Gastrocnemius medialis (tissue), 4 donors: ENCODE results near the gene TMEM213. TPM values are rescaled to one million over a fixed set of nuclear protein-coding genes. Genes with fewer than 3 reads are reported as not detected.

Source experiments
- ATAC-seq, 2 donors: fragments of 150-250 bp; one replicate each; pipeline ENCODE4 v1.9.1; 2016
- DNase-seq, 2 donors: peaks; one replicate each; pipeline ENCODE4 v3.0.0-alpha.2; 2019
- H3K27ac ChIP-seq, 4 donors: fragments of 200-600 bp; sonication (generic); 1 replicate in 1 of 4; 2 replicates in 3 of 4; pipeline ENCODE4 v1.5.1; 2016 to 2018; ENCODE audit warnings: mild to moderate bottlenecking in 2 of 4, moderate library complexity in 1 of 4
- H3K27me3 ChIP-seq, 3 donors: fragments of 200-600 bp; sonication (generic) in 2 of 3; 1 replicate in 1 of 3; 2 replicates in 2 of 3; pipeline versions ENCODE4 v1.5.1 to v1.6.0; 2016 to 2019; ENCODE audit warnings: mild to moderate bottlenecking in 1 of 3, moderate library complexity in 1 of 3
- H3K36me3 ChIP-seq, 2 donors: fragments of 200-600 bp; sonication (generic) in 1 of 2; one replicate each; pipeline ENCODE4 v1.5.1; 2017 to 2018
- H3K4me1 ChIP-seq, 2 donors: fragments of 200-600 bp; sonication (generic) in 1 of 2; one replicate each; pipeline ENCODE4 v1.5.1; 2016 to 2017; ENCODE audit warnings: mild to moderate bottlenecking in 2 of 2
- H3K4me3 ChIP-seq, 4 donors: fragments of 200-600 bp; sonication (generic) in 3 of 4; 1 replicate in 1 of 4; 2 replicates in 3 of 4; pipeline ENCODE4 v1.5.1; 2016 to 2019; ENCODE audit warnings: mild to moderate bottlenecking in 2 of 4
- H3K9me3 ChIP-seq, 3 donors: fragments of 200-600 bp; sonication (generic) in 2 of 3; 1 replicate in 1 of 3; 2 replicates in 2 of 3; pipeline ENCODE4 v1.5.1; 2016 to 2019
- POLR2A ChIP-seq, 2 donors: fragments of 450-650 bp; IDR thresholded peaks; one replicate each; pipeline ENCODE4 v1.6.1; 2017; ENCODE audit warnings: antibody characterized with exemption in 2 of 2, mild to moderate bottlenecking in 2 of 2, moderate library complexity in 2 of 2
- in situ Hi-C, 4 donors: fragments of 200-750 bp; cut with MboI; loops; one replicate each; pipeline versions ENCODE4 v1.15.0 to v1.8.0; 2017; ENCODE audit warnings: low sequenced_read_pairs in 4 of 4
- intact Hi-C: fragments of 100-400 bp; cut with DNase I; formaldehyde crosslinking; loops from one replicate; pipeline ENCODE4 v1.15.1; 2023; ENCODE audit warnings: low total_unique reads
- total RNA-seq, 4 donors: library from RNA; depleted of rRNA; stranded (reverse); fragments of >200 nt; gene quantifications; one replicate each; pipeline versions ENCODE4 v1.1.0 to v1.2.3, GENCODE V29; 2016
- TF ChIP-seq, protein P1 (sequence below), 5 experiments: fragments of 450-650 bp in 3 of 5; fragments of 200-600 bp in 2 of 5; sonication (generic) in 2 of 5; IDR thresholded peaks in 4 of 5; conservative IDR thresholded peaks in 1 of 5; 1 replicate in 4 of 5; 2 replicates in 1 of 5; pipeline ENCODE4 v1.5.1; 2016 to 2019; ENCODE audit warnings: antibody characterized with exemption in 5 of 5, mild to moderate bottlenecking in 3 of 5, moderate library complexity in 3 of 5

TMEM213 gene
- total RNA-seq, 4 donors from 2014 or later: not detected

- Histone ChIP-seq H3K4me3 (no peak overlapping the region), H3K27me3 (no peaks in the 10 kb centered on the region), H3K9me3 (no peaks in the 10 kb centered on the region), H3K27ac (no peak overlapping the region), H3K36me3 (no peaks in the 10 kb centered on the region), H3K4me1 (no peaks in the 10 kb centered on the region)
- intact Hi-C loops (no loop called here), in situ Hi-C loops (no loop called here)
- ATAC-seq (no peak), DNase-seq (no peak)
- TF ChIP-seq, protein P1, sequence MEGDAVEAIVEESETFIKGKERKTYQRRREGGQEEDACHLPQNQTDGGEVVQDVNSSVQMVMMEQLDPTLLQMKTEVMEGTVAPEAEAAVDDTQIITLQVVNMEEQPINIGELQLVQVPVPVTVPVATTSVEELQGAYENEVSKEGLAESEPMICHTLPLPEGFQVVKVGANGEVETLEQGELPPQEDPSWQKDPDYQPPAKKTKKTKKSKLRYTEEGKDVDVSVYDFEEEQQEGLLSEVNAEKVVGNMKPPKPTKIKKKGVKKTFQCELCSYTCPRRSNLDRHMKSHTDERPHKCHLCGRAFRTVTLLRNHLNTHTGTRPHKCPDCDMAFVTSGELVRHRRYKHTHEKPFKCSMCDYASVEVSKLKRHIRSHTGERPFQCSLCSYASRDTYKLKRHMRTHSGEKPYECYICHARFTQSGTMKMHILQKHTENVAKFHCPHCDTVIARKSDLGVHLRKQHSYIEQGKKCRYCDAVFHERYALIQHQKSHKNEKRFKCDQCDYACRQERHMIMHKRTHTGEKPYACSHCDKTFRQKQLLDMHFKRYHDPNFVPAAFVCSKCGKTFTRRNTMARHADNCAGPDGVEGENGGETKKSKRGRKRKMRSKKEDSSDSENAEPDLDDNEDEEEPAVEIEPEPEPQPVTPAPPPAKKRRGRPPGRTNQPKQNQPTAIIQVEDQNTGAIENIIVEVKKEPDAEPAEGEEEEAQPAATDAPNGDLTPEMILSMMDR (IDR thresholded peaks at IDR 0.05 in 4 of 5, conservative IDR thresholded peaks at IDR 0.05 in 1 of 5): no peak
- no peak for TF ChIP-seq POLR2A (IDR thresholded peaks at IDR 0.05)
These were observed 25.2 kb downstream of the TMEM213 start for GRCh38 chr7:138822867-138823535.

GRCh38 chr7:138825049-138825721 lies 27.4 kb downstream of the TMEM213 start:
- intact Hi-C loops: no loop called here
- no peak overlapping the region for H3K27ac ChIP-seq
- TF ChIP-seq POLR2A (IDR thresholded peaks at IDR 0.05): no peak
- TF ChIP-seq, protein P1 (IDR thresholded peaks at IDR 0.05 in 4 of 5, conservative IDR thresholded peaks at IDR 0.05 in 1 of 5): no peak

DNA sequence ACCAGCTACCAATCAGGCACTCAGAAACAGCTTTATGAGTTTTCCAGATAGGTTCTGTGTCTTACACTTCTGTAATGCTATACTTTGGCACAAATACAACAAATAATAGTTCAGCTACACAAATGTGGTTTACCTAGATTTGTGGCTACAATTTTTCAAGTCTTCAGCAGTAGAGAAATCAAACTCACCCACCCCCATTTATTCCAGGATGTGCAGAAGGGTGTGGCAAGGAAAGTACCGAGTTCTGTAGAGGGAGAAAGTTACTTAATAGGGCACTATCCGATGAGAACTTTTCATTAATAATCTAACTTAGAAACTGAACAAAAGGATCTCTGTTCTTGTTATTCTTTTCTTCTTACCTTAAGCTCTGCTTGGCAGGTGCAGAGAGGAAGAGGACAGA lies 30.5 kb downstream of the TMEM213 start:
- intact Hi-C loops (no loop called here), in situ Hi-C loops (no loop called here)
- ATAC-seq: no peak
- Histone ChIP-seq H3K9me3 (no peaks in the 10 kb centered on the region), H3K4me3 (no peak overlapping the region), H3K36me3 (no peaks in the 10 kb centered on the region), H3K27ac (no peak overlapping the region), H3K27me3 (no peaks in the 10 kb centered on the region), H3K4me1 (no peaks in the 10 kb centered on the region)
- no peak for DNase-seq
- TF ChIP-seq, protein P1 (IDR thresholded peaks at IDR 0.05 in 4 of 5, conservative IDR thresholded peaks at IDR 0.05 in 1 of 5): no peak
- no peak for TF ChIP-seq POLR2A (IDR thresholded peaks at IDR 0.05)

More at GRCh38 chr7:138825049-138825721, 27.4 kb downstream of the TMEM213 start:
- Histone ChIP-seq H3K27me3 (no peaks in the 10 kb centered on the region), H3K4me3 (no peak overlapping the region), H3K9me3 (no peaks in the 10 kb centered on the region), H3K36me3 (no peaks in the 10 kb centered on the region), H3K4me1 (no peaks in the 10 kb centered on the region)
- ATAC-seq (no peak), DNase-seq (no peak)
- in situ Hi-C loops: no loop called here

DNA sequence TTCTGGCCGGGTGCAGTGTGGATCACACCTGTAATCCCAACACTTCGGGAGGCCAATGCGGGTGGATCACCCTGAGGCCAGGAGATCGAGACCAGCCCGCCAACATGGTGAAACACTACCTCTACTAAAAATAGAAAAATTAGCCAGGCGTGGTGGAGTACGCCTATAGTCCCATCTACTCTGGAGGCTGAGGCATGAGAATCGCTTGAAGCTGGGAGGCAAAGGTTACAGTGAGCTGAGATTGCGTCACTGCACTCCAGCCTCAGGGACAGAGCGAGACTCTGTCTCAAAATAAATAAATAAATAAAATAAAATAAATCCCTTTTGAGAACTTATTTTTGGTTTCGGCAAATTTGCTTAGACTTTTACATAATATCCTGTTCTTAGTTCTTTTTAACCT lies 31.5 kb downstream of the TMEM213 start:
- no peaks in the 10 kb centered on the region for H3K4me1 ChIP-seq
- H3K36me3 ChIP-seq: no peaks in the 10 kb centered on the region
- intact Hi-C loops: no loop called here
- H3K4me3 ChIP-seq: no peak overlapping the region
- no peak overlapping the region for H3K27ac ChIP-seq
- no peaks in the 10 kb centered on the region for H3K9me3 ChIP-seq
- no peak for ATAC-seq
- in situ Hi-C loops: no loop called here
- H3K27me3 ChIP-seq: no peaks in the 10 kb centered on the region
- DNase-seq: no peak
- no peak for TF ChIP-seq POLR2A (IDR thresholded peaks at IDR 0.05)
- TF ChIP-seq, protein P1 (IDR thresholded peaks at IDR 0.05 in 4 of 5, conservative IDR thresholded peaks at IDR 0.05 in 1 of 5): no peak
